AG20443 (cell line): ENCODE results near the gene SPDYE17.
"Not testable (repeated sequence)": the region's sequence is repeated elsewhere in the genome, so short reads cannot be mapped to it uniquely, and the experiment has no call there.

Source experiments
- DNase-seq: peaks from one replicate; pipeline ENCODE4 v3.0.0; 2012; ENCODE audit warnings: low spot score, mixed read lengths

The SPDYE17 gene

GRCh38 chr7:77032261-77032660, at the start of gene SPDYE17:
TSS of gene SPDYE17 (minus strand) at chr7:77032361. CDS start at chr7:77030570, 1,791 bp downstream.
- not testable (repeated sequence) for DNase-seq

- not testable (repeated sequence) for DNase-seq
These were observed 48.1 kb upstream of the SPDYE17 start for GRCh38 chr7:77080236-77080635.

GRCh38 chr7:77079624-77080023, 47.5 kb upstream of the SPDYE17 start:
- not testable (repeated sequence) for DNase-seq

- DNase-seq: not testable (repeated sequence)
These were observed 47.0 kb upstream of the SPDYE17 start for GRCh38 chr7:77079112-77079511.

- not testable (repeated sequence) for DNase-seq
These were observed 44.9 kb upstream of the SPDYE17 start for GRCh38 chr7:77077060-77077459.

GRCh38 chr7:77074786-77075396, 42.7 kb upstream of the SPDYE17 start:
- DNase-seq: not testable (repeated sequence)

GRCh38 chr7:77071108-77071507, 38.9 kb upstream of the SPDYE17 start:
- not testable (repeated sequence) for DNase-seq

- not testable (repeated sequence) for DNase-seq
These were observed 33.7 kb upstream of the SPDYE17 start for GRCh38 chr7:77065869-77066268.

- not testable (repeated sequence) for DNase-seq
These were observed 31.6 kb upstream of the SPDYE17 start for GRCh38 chr7:77063732-77064131.

GRCh38 chr7:77062557-77062956, 30.4 kb upstream of the SPDYE17 start, which contains the start of gene SPDYE18:
TSS of gene SPDYE18 (minus strand) at chr7:77062558. CDS start at chr7:77060512, 2,046 bp downstream.
- not testable (repeated sequence) for DNase-seq

- DNase-seq: not testable (repeated sequence)
These were observed 5.8 kb downstream of the SPDYE17 start for GRCh38 chr7:77026349-77026748.

GRCh38 chr7:77010074-77010680, 22.0 kb downstream of the SPDYE17 start:
- peak; percentile 30 for DNase-seq

- peak; percentile 76 for DNase-seq
These were observed 24.2 kb downstream of the SPDYE17 start for GRCh38 chr7:77008000-77008399.

GRCh38 chr7:77006127-77007110, 25.7 kb downstream of the SPDYE17 start:
- not testable (repeated sequence) for DNase-seq

GRCh38 chr7:77005461-77006057, 26.6 kb downstream of the SPDYE17 start:
- DNase-seq: not testable (repeated sequence)

GRCh38 chr7:77004151-77004550, 28.0 kb downstream of the SPDYE17 start:
- not testable (repeated sequence) for DNase-seq

GRCh38 chr7:77003241-77003640, 28.9 kb downstream of the SPDYE17 start:
- DNase-seq: not testable (repeated sequence)

GRCh38 chr7:77002678-77003233, 29.4 kb downstream of the SPDYE17 start:
- DNase-seq: not testable (repeated sequence)

- DNase-seq: not testable (repeated sequence)
These were observed 30.1 kb downstream of the SPDYE17 start for GRCh38 chr7:77002104-77002503.

GRCh38 chr7:76999474-77000107, 32.6 kb downstream of the SPDYE17 start:
- DNase-seq: not testable (repeated sequence)
